Fibroblast of skin of scalp (primary cell): Measurements from ENCODE around the gene PSRC1.

Source experiments
- DNase-seq: peaks from one replicate; pipeline ENCODE4 v3.0.0-alpha.2; 2013

PSRC1 gene

GRCh38 chr1:109271458-109271857 is 11.5 kb downstream of the PSRC1 start:
- DNase-seq = no peak

GRCh38 chr1:109270623-109271317 is 12.2 kb downstream of the PSRC1 start:
- no peak for DNase-seq

GRCh38 chr1:109269981-109270622 is 12.8 kb downstream of the PSRC1 start:
- DNase-seq = no peak

- DNase-seq = no peak
Observed at GRCh38 chr1:109269212-109269980, 13.5 kb downstream of the PSRC1 start.

GRCh38 chr1:109268431-109269211 is 14.3 kb downstream of the PSRC1 start:
- DNase-seq = no peak

- DNase-seq = no peak
Observed at GRCh38 chr1:109267743-109268300, 15.1 kb downstream of the PSRC1 start.

GRCh38 chr1:109266965-109267364 is 16.0 kb downstream of the PSRC1 start:
- DNase-seq = peak; percentile 64

GRCh38 chr1:109265741-109266330 is 17.1 kb downstream of the PSRC1 start:
- no peak for DNase-seq

GRCh38 chr1:109265016-109265415 is 17.9 kb downstream of the PSRC1 start:
- no peak for DNase-seq

GRCh38 chr1:109264379-109264755 is 18.6 kb downstream of the PSRC1 start:
- DNase-seq = no peak

GRCh38 chr1:109263597-109264378 is 19.2 kb downstream of the PSRC1 start:
- peak; percentile 76 for DNase-seq

- no peak for DNase-seq
Observed at GRCh38 chr1:109263234-109263596, 19.7 kb downstream of the PSRC1 start.

- DNase-seq = no peak
Observed at GRCh38 chr1:109262231-109263055, 20.5 kb downstream of the PSRC1 start.

GRCh38 chr1:109261578-109261977 is 21.4 kb downstream of the PSRC1 start:
- no peak for DNase-seq

GRCh38 chr1:109261006-109261405 is 21.9 kb downstream of the PSRC1 start:
- no peak for DNase-seq

- no peak for DNase-seq
Observed at GRCh38 chr1:109259674-109260557, 23.0 kb downstream of the PSRC1 start.

GRCh38 chr1:109258481-109259466 is 24.2 kb downstream of the PSRC1 start:
- no peak for DNase-seq
